ENCODE results near the gene KIAA1328. TPM values are rescaled to one million over a fixed set of nuclear protein-coding genes. Genes with fewer than 3 reads are reported as not detected.
A peak's percentile ranks its signal among the peaks of the same experiment; 100 is the strongest.

The KIAA1328 gene
- total RNA-seq, 1 donor from 2014 or later = 11.9 TPM

DNA sequence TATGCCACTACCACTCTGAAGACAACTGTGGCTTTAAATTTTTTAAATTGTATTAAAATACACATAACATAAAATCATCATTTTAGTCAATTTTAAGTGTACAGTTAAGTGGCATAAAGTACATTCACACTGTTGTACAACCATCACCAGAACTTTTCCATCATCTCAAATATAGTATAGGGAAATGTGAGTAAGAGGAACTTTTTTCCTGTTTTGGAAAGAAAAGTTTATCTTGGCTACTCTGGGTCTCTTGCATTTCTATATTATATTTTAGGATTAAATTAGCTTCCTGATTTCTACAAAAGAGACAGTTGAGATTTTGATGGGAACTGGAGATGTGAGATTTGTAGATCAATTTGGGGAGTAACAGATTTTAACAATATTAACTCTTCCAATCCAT, 3.4 kb upstream of the KIAA1328 start:
- DNase-seq (no peak), ATAC-seq (no peak)
- no peaks in the 10 kb centered on the region for H3K27me3 ChIP-seq
- no peak overlapping the region for H3K27ac ChIP-seq
- intact Hi-C loops (cut with DNase I) = no loop called here
- no peak overlapping the region for H3K4me3 ChIP-seq
- H3K36me3 ChIP-seq = peaks cover 7% of the 10 kb centered on the region
- no peaks in the 10 kb centered on the region for H3K9me3 ChIP-seq
- TF ChIP-seq, protein P1, sequence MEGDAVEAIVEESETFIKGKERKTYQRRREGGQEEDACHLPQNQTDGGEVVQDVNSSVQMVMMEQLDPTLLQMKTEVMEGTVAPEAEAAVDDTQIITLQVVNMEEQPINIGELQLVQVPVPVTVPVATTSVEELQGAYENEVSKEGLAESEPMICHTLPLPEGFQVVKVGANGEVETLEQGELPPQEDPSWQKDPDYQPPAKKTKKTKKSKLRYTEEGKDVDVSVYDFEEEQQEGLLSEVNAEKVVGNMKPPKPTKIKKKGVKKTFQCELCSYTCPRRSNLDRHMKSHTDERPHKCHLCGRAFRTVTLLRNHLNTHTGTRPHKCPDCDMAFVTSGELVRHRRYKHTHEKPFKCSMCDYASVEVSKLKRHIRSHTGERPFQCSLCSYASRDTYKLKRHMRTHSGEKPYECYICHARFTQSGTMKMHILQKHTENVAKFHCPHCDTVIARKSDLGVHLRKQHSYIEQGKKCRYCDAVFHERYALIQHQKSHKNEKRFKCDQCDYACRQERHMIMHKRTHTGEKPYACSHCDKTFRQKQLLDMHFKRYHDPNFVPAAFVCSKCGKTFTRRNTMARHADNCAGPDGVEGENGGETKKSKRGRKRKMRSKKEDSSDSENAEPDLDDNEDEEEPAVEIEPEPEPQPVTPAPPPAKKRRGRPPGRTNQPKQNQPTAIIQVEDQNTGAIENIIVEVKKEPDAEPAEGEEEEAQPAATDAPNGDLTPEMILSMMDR (IDR thresholded peaks at IDR 0.05) = no peak
- H3K4me1 ChIP-seq = peaks cover 6% of the 10 kb centered on the region

DNA sequence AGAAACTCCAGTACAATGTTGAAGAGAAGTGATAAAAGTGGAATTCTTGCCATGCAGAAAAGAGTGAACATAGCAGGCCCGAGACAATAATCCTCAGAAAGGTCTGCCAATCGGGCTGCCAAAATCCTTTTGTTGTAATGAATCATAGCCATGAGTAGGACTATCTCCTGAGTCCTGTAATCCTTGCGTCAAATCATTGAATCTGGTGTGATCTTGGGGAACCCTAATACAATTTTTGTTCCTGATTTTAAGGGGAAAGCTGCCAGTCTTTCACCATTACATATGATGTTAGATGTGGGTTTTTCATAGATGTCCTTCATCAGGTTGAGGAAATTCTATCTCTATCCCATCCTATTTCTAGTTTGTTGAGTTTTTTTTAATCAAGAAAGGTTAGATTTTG, 2.4 kb upstream of the KIAA1328 start:
- H3K27me3 ChIP-seq = no peaks in the 10 kb centered on the region
- TF ChIP-seq, protein P1 (IDR thresholded peaks at IDR 0.05) = no peak
- H3K4me3 ChIP-seq = no peak overlapping the region
- intact Hi-C loops (cut with DNase I) = no loop called here
- H3K27ac ChIP-seq = no peak overlapping the region
- no peak for DNase-seq
- no peaks in the 10 kb centered on the region for H3K9me3 ChIP-seq
- ATAC-seq = no peak
- H3K36me3 ChIP-seq = peaks cover 7% of the 10 kb centered on the region
- peaks cover 6% of the 10 kb centered on the region for H3K4me1 ChIP-seq

DNA sequence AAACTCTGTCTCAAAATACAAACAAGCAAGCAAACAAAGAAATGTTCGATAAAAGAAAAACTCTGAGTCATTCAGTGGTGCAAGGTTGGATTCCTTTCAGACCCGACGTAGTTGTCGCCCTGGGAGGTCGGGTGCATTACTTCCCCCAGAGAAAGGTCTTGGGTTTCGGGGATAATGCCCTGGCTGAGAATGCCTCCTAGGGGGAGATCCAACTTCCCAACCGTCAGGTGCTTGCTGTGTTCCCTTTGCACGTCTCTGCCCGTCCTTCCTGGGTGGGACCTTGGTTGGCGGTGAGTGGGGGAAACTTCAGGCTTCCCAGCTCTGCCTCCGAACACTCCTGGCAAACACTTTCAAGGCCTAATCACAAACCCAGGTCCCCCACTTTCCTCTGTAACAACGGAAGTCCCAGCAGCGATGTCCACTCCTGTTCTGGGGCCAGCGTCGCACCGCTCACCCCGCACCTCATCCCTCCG, 734 bp upstream of the KIAA1328 start:
- Histone ChIP-seq H3K27ac (peak overlapping the region; percentile 82), H3K27me3 (no peaks in the 10 kb centered on the region), H3K4me1 (peaks cover 6% of the 10 kb centered on the region), H3K36me3 (peaks cover 4% of the 10 kb centered on the region), H3K4me3 (peak overlapping the region; percentile 95), H3K9me3 (no peaks in the 10 kb centered on the region)
- intact Hi-C loops (cut with DNase I) = no loop called here
- DNase-seq (no peak), ATAC-seq (no peak)
- TF ChIP-seq, protein P1 (IDR thresholded peaks at IDR 0.05) = no peak

DNA sequence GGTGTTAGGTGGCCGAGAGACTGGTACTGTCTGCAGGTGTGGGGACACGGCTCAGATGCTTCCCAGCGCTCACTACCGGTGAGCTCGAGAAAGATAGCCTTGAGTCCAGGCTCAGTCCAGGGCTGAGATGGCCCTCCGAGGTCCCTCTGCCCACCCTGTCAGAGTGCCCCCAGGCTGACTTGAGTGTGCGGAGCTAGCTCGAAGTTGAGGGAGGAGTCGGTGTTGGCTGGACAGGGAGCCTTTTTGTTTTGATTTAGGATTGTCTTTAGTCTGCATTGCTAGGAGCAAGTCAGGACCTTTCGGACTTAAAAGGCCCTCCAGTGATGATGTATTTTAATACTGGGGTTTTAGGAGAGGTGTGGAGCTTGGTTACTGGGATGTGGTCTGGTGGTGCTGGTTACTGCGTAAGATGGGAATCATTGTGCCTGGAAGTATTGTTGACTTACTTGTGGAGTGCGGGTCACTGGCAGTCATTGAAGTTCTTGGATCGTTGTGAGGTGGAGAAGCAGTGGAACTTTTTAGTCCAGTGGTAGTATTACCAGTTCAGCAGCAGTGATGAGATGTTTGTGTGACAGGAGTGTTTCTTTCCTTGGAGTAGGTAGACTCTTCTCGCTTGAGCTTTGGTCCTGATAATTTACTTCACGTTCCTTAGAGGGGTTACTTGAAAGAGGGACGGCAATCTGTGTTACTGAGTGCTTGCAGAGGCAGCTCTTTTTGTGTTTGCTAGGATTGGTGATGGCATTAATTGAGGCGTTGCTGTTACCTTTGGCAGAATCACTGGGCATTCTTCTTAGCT, 633 bp downstream of the KIAA1328 start:
- peak; percentile 3 for ATAC-seq
- no peaks in the 10 kb centered on the region for H3K9me3 ChIP-seq

DNA sequence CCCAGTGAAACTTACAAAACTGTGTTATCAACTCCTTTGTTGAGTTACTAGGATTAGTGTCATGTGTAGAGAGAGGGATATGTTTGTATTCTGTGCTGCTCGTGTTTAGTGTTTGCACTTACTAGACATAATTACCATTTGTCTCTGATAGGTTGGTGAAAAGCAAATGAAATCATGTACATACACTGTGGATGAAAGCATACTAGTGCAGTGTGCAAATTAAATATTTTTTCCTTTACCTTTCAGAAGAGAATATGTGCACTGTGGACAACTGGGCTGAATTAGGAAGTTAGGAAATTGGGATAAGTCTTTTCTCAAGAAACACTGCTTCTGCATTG, 1.2 kb downstream of the KIAA1328 start:
- peak overlapping the region; percentile 95 for H3K4me3 ChIP-seq
- intact Hi-C loops (cut with DNase I) = no loop called here

More for the DNA sequence above, 633 bp downstream of the KIAA1328 start:
- DNase-seq = no peak
- H3K27ac ChIP-seq = peak overlapping the region; percentile 82
- H3K4me3 ChIP-seq = peak overlapping the region; percentile 95
- no peaks in the 10 kb centered on the region for H3K27me3 ChIP-seq
- TF ChIP-seq, protein P1 (IDR thresholded peaks at IDR 0.05) = no peak
- peaks cover 6% of the 10 kb centered on the region for H3K4me1 ChIP-seq
- peaks cover 4% of the 10 kb centered on the region for H3K36me3 ChIP-seq
- intact Hi-C loops (cut with DNase I) = no loop called here

More for the DNA sequence above, 1.2 kb downstream of the KIAA1328 start:
- DNase-seq (no peak), ATAC-seq (no peak)
- Histone ChIP-seq H3K27me3 (no peaks in the 10 kb centered on the region), H3K4me1 (peaks cover 6% of the 10 kb centered on the region), H3K9me3 (no peaks in the 10 kb centered on the region), H3K27ac (no peak overlapping the region), H3K36me3 (peaks cover 4% of the 10 kb centered on the region)
- TF ChIP-seq, protein P1 (IDR thresholded peaks at IDR 0.05) = no peak

Measured in upper lobe of right lung (tissue), 1 donor.